ENCODE data around the gene PDIA3.
"Not testable (repeated sequence)": the region's sequence is repeated elsewhere in the genome, so short reads cannot be mapped to it uniquely, and the experiment has no call there.

The PDIA3 gene

GRCh38 chr15:43800286-43801141, 54.3 kb downstream of the PDIA3 start, which contains the start of gene HYPK:
Gene HYPK (plus strand): TSS chr15:43800599. CDS start chr15:43800623, 24 bp downstream.
- TF ChIP-seq CTCF (IDR thresholded peaks at IDR 0.05) = no peak
- Histone ChIP-seq H3K9me3 (no peaks in the 10 kb centered on the region), H3K27me3 (no peaks in the 10 kb centered on the region), H3K4me3 (peak within 1 kb of the TSS; percentile 67 to 79), H3K4me1 (peaks cover 0 to 50% (median 33%) of the 10 kb centered on the region in 4 donors), H3K27ac (peak within 1 kb of the TSS; percentile 79 to 90), H3K36me3 (peaks cover 33 to 65% (median 55%) of the 10 kb centered on the region in 3 donors)
- intact Hi-C loops (cut with DNase I; ENCODE audit: low total_unique reads) = loop anchor here (2.0 kb wide), 1 partner anchor 24 kb away; the partner anchor contains the start of gene MFAP1
- DNase-seq = peak; percentile 95 to 97

GRCh38 chr15:43802676-43803075, 56.4 kb downstream of the PDIA3 start:
- H3K36me3 ChIP-seq = peaks cover 48 to 72% (median 59%) of the 10 kb centered on the region in 3 donors
- H3K27ac ChIP-seq; H3K27me3 ChIP-seq; DNase-seq; intact Hi-C loops (cut with DNase I; ENCODE audit: low total_unique reads); H3K4me3 ChIP-seq; H3K9me3 ChIP-seq: not testable (repeated sequence)
- H3K4me1 ChIP-seq = peaks cover 0 to 31% (median 22%) of the 10 kb centered on the region in 4 donors

GRCh38 chr15:43808435-43808950, 62.3 kb downstream of the PDIA3 start:
- TF ChIP-seq CTCF (IDR thresholded peaks at IDR 0.05) = no peak
- DNase-seq = no peak
- Histone ChIP-seq H3K36me3 (peaks cover 83 to 99% (median 94%) of the 10 kb centered on the region in 3 donors), H3K9me3 (no peaks in the 10 kb centered on the region), H3K27me3 (no peaks in the 10 kb centered on the region), H3K4me3 (no peak overlapping the region), H3K4me1 (no peaks in the 10 kb centered on the region), H3K27ac (no peak overlapping the region)
- intact Hi-C loops (cut with DNase I; ENCODE audit: low total_unique reads) = no loop called here

- H3K36me3 ChIP-seq = peaks cover 89 to 99% (median 94%) of the 10 kb centered on the region in 3 donors
- no peak overlapping the region for H3K4me3 ChIP-seq
- intact Hi-C loops (cut with DNase I; ENCODE audit: low total_unique reads) = no loop called here
- no peak overlapping the region for H3K27ac ChIP-seq
- TF ChIP-seq CTCF (IDR thresholded peaks at IDR 0.05) = no peak
- no peak for DNase-seq
- no peaks in the 10 kb centered on the region for H3K27me3 ChIP-seq
- no peaks in the 10 kb centered on the region for H3K4me1 ChIP-seq
- H3K9me3 ChIP-seq = no peaks in the 10 kb centered on the region
Observed at GRCh38 chr15:43808960-43809678, 62.9 kb downstream of the PDIA3 start.

GRCh38 chr15:43815064-43815463, 68.8 kb downstream of the PDIA3 start:
- H3K9me3 ChIP-seq; DNase-seq; H3K27ac ChIP-seq; H3K4me3 ChIP-seq; H3K4me1 ChIP-seq; intact Hi-C loops (cut with DNase I; ENCODE audit: low total_unique reads); H3K27me3 ChIP-seq: not testable (repeated sequence)
- H3K36me3 ChIP-seq = peaks cover 58 to 76% (median 71%) of the 10 kb centered on the region in 3 donors

GRCh38 chr15:43821505-43821904, 75.3 kb downstream of the PDIA3 start:
- H3K27ac ChIP-seq = no peak overlapping the region

More at GRCh38 chr15:43821505-43821904, 75.3 kb downstream of the PDIA3 start:
- DNase-seq = no peak
- Histone ChIP-seq H3K4me1 (peaks cover 4 to 38% (median 24%) of the 10 kb centered on the region in 4 donors), H3K9me3 (no peaks in the 10 kb centered on the region), H3K36me3 (peaks cover 5 to 24% (median 11%) of the 10 kb centered on the region in 3 donors), H3K27me3 (no peaks in the 10 kb centered on the region), H3K4me3 (no peak overlapping the region)
- no peak for TF ChIP-seq CTCF (IDR thresholded peaks at IDR 0.05)
- intact Hi-C loops (cut with DNase I; ENCODE audit: low total_unique reads) = no loop called here
